ENCODE results near the gene CCDC43.

CCDC43 gene

GRCh38 chr17:44633998-44634397 lies 55.6 kb downstream of the CCDC43 start:
- no peak for ATAC-seq
- no peak for TF ChIP-seq CSDC2 (CRISPR knock-in tag; IDR thresholded peaks at IDR 0.05)
- no peak for TF ChIP-seq OSR1 (CRISPR knock-in tag; IDR thresholded peaks at IDR 0.05)
- no peak for TF ChIP-seq GLIS3 (CRISPR knock-in tag; IDR thresholded peaks at IDR 0.05)
- no peak for TF ChIP-seq TOX (CRISPR knock-in tag; IDR thresholded peaks at IDR 0.05; ENCODE audit: borderline replicate concordance)
- TF ChIP-seq ARNTL (CRISPR knock-in tag; IDR thresholded peaks at IDR 0.05; ENCODE audit: borderline replicate concordance, low read depth) = no peak
- no peak for TF ChIP-seq TCF4 (CRISPR knock-in tag; IDR thresholded peaks at IDR 0.05; ENCODE audit: borderline replicate concordance)
- TF ChIP-seq PATZ1 (CRISPR knock-in tag; IDR thresholded peaks at IDR 0.05; ENCODE audit: borderline replicate concordance) = no peak
- TF ChIP-seq ZFP30 (CRISPR knock-in tag; IDR thresholded peaks at IDR 0.05) = no peak
- no peak for TF ChIP-seq ESRRG (CRISPR knock-in tag; IDR thresholded peaks at IDR 0.05)
- TF ChIP-seq POU6F1 (CRISPR knock-in tag; IDR thresholded peaks at IDR 0.05; ENCODE audit: borderline replicate concordance, low read depth) = no peak
- no peak for TF ChIP-seq TSHZ2 (CRISPR knock-in tag; IDR thresholded peaks at IDR 0.05)
- TF ChIP-seq ZNF565 (CRISPR knock-in tag; conservative IDR thresholded peaks at IDR 0.05; ENCODE audit: low read depth) = no peak
- TF ChIP-seq CREB5 (CRISPR knock-in tag; IDR thresholded peaks at IDR 0.05; ENCODE audit: low read depth) = no peak
- TF ChIP-seq ZC3H10 (CRISPR knock-in tag; IDR thresholded peaks at IDR 0.05) = no peak
- TF ChIP-seq ZNF70 (CRISPR knock-in tag; IDR thresholded peaks at IDR 0.05) = no peak

GRCh38 chr17:44630703-44631102 lies 58.9 kb downstream of the CCDC43 start:
- no peak for TF ChIP-seq SNAI2 (CRISPR knock-in tag; IDR thresholded peaks at IDR 0.05)
- ATAC-seq = no peak

- no peak for ATAC-seq
- TF ChIP-seq BACH2 (CRISPR knock-in tag; IDR thresholded peaks at IDR 0.05; ENCODE audit: borderline replicate concordance) = no peak
- TF ChIP-seq ESRRG (CRISPR knock-in tag; IDR thresholded peaks at IDR 0.05) = no peak
- no peak for TF ChIP-seq SNAI2 (CRISPR knock-in tag; IDR thresholded peaks at IDR 0.05)
- TF ChIP-seq ZC3H10 (CRISPR knock-in tag; IDR thresholded peaks at IDR 0.05) = no peak
- no peak for TF ChIP-seq TSHZ2 (CRISPR knock-in tag; IDR thresholded peaks at IDR 0.05)
- TF ChIP-seq POU6F1 (CRISPR knock-in tag; IDR thresholded peaks at IDR 0.05; ENCODE audit: borderline replicate concordance, low read depth) = no peak
- TF ChIP-seq OSR1 (CRISPR knock-in tag; IDR thresholded peaks at IDR 0.05) = no peak
- no peak for TF ChIP-seq ZFP30 (CRISPR knock-in tag; IDR thresholded peaks at IDR 0.05)
- no peak for TF ChIP-seq ZNF565 (CRISPR knock-in tag; conservative IDR thresholded peaks at IDR 0.05; ENCODE audit: low read depth)
- no peak for TF ChIP-seq ZNF8 (CRISPR knock-in tag; IDR thresholded peaks at IDR 0.05)
- no peak for TF ChIP-seq ISL1 (CRISPR knock-in tag; IDR thresholded peaks at IDR 0.05)
- TF ChIP-seq PPARA (CRISPR knock-in tag; IDR thresholded peaks at IDR 0.05; ENCODE audit: borderline replicate concordance) = no peak
- TF ChIP-seq ARNTL (CRISPR knock-in tag; IDR thresholded peaks at IDR 0.05; ENCODE audit: borderline replicate concordance, low read depth) = no peak
- TF ChIP-seq TOX (CRISPR knock-in tag; IDR thresholded peaks at IDR 0.05; ENCODE audit: borderline replicate concordance) = no peak
- no peak for TF ChIP-seq CSRNP3 (CRISPR knock-in tag; IDR thresholded peaks at IDR 0.05)
- TF ChIP-seq CSDC2 (CRISPR knock-in tag; IDR thresholded peaks at IDR 0.05) = no peak
- TF ChIP-seq CREB5 (CRISPR knock-in tag; IDR thresholded peaks at IDR 0.05; ENCODE audit: low read depth) = no peak
Observed at GRCh38 chr17:44629314-44629713, 60.3 kb downstream of the CCDC43 start.
